ENCODE data around the gene KLF11. TPM values are rescaled to one million over a fixed set of nuclear protein-coding genes. Genes with fewer than 3 reads are reported as not detected.

KLF11 gene
- total RNA-seq, 1 donor from 2014 or later, result 30.4 TPM

DNA sequence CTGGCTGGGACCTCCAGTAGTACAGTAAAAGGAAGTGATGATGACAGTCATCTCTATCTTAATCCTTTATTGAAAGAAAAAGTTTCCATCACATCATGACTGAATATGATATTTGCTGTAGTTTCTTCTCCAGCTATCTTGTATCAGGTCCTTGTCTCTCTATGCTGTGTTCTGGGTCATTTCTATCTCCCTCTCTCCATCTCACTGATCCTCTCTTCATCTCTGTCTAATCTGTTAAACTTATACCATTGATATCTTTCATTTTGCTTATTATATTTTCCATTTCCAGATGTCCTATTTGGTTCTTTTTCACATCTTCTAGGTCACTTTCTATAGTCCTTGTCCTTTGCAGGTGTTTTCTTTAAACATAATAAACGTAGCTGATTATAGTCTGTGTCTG, 24.5 kb downstream of the KLF11 start:
- Histone ChIP-seq H3K27me3 (no peaks in the 10 kb centered on the region), H3K4me1 (no peaks in the 10 kb centered on the region), H3K27ac (no peak overlapping the region), H3K4me3 (no peak overlapping the region), H3K9me3 (no peaks in the 10 kb centered on the region), H3K36me3 (no peaks in the 10 kb centered on the region)
- intact Hi-C loops (cut with DNase I), result no loop called here
- TF ChIP-seq, protein P1, sequence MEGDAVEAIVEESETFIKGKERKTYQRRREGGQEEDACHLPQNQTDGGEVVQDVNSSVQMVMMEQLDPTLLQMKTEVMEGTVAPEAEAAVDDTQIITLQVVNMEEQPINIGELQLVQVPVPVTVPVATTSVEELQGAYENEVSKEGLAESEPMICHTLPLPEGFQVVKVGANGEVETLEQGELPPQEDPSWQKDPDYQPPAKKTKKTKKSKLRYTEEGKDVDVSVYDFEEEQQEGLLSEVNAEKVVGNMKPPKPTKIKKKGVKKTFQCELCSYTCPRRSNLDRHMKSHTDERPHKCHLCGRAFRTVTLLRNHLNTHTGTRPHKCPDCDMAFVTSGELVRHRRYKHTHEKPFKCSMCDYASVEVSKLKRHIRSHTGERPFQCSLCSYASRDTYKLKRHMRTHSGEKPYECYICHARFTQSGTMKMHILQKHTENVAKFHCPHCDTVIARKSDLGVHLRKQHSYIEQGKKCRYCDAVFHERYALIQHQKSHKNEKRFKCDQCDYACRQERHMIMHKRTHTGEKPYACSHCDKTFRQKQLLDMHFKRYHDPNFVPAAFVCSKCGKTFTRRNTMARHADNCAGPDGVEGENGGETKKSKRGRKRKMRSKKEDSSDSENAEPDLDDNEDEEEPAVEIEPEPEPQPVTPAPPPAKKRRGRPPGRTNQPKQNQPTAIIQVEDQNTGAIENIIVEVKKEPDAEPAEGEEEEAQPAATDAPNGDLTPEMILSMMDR (IDR thresholded peaks at IDR 0.05), result no peak
- TF ChIP-seq POLR2AphosphoS5 (IDR thresholded peaks at IDR 0.05; ENCODE audit: insufficient read depth in 1 of 2, low read depth in 1 of 2) (no peak), POLR2A (IDR thresholded peaks at IDR 0.05) (no peak)
- no peak for DNase-seq (ENCODE audit: extremely low spot score in 2 of 2)

DNA sequence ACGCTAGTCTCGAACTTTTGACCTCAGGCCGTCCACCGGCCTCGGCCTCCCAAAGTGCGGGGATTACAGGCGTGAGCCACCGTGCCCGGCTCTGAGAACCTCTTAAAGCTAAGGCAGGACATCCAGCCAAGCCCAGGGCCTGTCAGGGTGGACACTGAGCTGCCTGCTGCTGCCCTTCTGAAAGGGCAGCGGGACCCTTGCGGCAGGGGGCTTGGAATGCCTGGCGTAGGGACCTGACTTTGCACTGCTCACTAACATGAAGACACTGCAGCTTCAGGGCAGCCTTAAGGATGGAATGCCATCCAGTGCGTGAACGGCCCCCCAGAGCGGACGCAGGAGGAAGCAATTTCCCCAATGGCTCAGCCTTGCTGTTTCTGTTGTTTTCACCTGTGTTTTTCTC, 27.8 kb downstream of the KLF11 start:
- Histone ChIP-seq H3K9me3 (no peaks in the 10 kb centered on the region), H3K27me3 (no peaks in the 10 kb centered on the region), H3K27ac (no peak overlapping the region), H3K36me3 (no peaks in the 10 kb centered on the region), H3K4me3 (no peak overlapping the region), H3K4me1 (no peaks in the 10 kb centered on the region)
- intact Hi-C loops (cut with DNase I), result no loop called here
- TF ChIP-seq POLR2A (IDR thresholded peaks at IDR 0.05) (no peak), POLR2AphosphoS5 (IDR thresholded peaks at IDR 0.05; ENCODE audit: insufficient read depth in 1 of 2, low read depth in 1 of 2) (no peak)
- TF ChIP-seq, protein P1 (IDR thresholded peaks at IDR 0.05), result no peak
- no peak for DNase-seq (ENCODE audit: extremely low spot score in 2 of 2)

DNA sequence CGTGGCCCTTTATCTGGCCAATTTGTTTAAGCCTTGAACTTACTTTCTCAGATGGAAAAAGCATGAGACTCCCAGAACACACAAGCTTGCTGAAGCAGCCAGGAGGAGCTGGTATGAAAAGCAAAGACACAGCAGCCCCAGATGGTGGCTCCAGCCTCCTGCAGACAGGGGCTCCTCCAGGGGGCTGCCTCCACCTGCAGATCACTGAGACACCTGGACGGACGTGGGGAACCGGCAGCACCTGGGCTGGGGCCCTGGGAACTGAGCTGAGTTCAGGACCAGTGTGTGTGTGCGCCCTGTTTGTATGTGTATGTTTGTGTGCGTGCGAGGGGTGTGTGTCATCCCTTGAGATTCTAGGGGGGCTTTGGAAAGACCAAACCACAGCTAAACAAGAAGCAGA, 28.2 kb downstream of the KLF11 start:
- TF ChIP-seq, protein P1 (IDR thresholded peaks at IDR 0.05), result no peak
- TF ChIP-seq POLR2A (IDR thresholded peaks at IDR 0.05), result no peak
- TF ChIP-seq POLR2AphosphoS5 (IDR thresholded peaks at IDR 0.05; ENCODE audit: insufficient read depth in 1 of 2, low read depth in 1 of 2), result no peak
- H3K4me3 ChIP-seq, result no peak overlapping the region
- no peaks in the 10 kb centered on the region for H3K4me1 ChIP-seq
- no peaks in the 10 kb centered on the region for H3K9me3 ChIP-seq
- no peak overlapping the region for H3K27ac ChIP-seq
- H3K27me3 ChIP-seq, result no peaks in the 10 kb centered on the region
- no peak for DNase-seq (ENCODE audit: extremely low spot score in 2 of 2)
- intact Hi-C loops (cut with DNase I), result no loop called here
- H3K36me3 ChIP-seq, result no peaks in the 10 kb centered on the region

DNA sequence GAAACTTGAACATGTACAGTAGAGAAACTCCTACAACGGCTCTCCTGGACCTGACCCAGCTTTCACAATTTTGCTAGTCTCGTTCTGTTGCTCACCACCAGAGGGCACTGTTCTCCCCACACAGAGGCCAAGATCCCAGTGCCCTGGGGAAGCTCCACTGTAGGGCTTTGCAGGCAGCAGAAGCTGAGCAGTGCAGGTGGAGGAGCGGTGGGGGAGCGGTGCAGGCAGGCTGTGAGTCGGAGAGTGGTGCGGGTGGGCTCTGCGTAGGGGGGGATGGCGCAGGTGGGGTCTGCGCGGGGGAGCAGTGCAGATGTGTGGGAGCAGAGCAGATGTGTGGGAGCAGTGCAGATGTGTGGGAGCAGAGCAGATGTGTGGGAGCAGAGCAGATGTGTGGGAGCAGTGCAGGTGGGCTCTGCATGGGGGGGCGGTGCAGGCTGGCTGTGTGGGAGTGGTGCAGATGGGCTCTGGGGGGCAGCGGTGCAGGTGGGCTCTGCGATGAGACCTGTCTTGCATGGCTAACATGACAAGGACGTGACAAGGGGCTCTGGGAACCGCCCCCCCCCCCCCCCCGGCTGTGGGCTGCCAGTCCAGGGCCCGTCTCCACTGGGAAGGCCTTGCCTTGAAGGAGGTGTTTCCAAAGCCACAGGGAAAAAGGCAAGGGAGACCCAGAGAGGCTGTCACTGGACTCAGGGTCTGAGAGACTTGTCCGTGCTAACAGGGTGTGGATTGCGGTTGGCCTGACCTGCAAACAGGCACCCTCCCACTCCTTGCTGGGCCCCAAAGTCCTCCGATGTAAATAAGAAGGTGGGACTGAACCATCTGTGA, 29.5 kb downstream of the KLF11 start:
- no peak overlapping the region for H3K4me3 ChIP-seq
- no peak for DNase-seq (ENCODE audit: extremely low spot score in 2 of 2)

More for the DNA sequence above, 29.5 kb downstream of the KLF11 start:
- Histone ChIP-seq H3K4me1 (no peaks in the 10 kb centered on the region), H3K27ac (no peak overlapping the region), H3K36me3 (no peaks in the 10 kb centered on the region), H3K9me3 (no peaks in the 10 kb centered on the region), H3K27me3 (no peaks in the 10 kb centered on the region)
- intact Hi-C loops (cut with DNase I), result loop anchor here (2.0 kb wide), 1 partner anchor 348 kb away; no protein-coding TSS in a partner anchor
- TF ChIP-seq POLR2AphosphoS5 (IDR thresholded peaks at IDR 0.05; ENCODE audit: insufficient read depth in 1 of 2, low read depth in 1 of 2) (peak in 1 of 2 donors; percentile 32), POLR2A (IDR thresholded peaks at IDR 0.05) (no peak)
- TF ChIP-seq, protein P1 (IDR thresholded peaks at IDR 0.05), result peak; percentile 79 to 90 (median 81)

Measured in vagina (tissue), 2 donors.